GM12892 (cell line): ENCODE measurements around the gene C3.

Experiments
- POLR2A ChIP-seq: IDR thresholded peaks from 2 replicates; pipeline ENCODE4 v1.6.1; 2011; ENCODE audit warnings: low read depth, low read length, control low read depth
- POLR2AphosphoS5 ChIP-seq: IDR thresholded peaks from 2 replicates; pipeline ENCODE4 v1.6.1; 2011; ENCODE audit warnings: low read depth, low read length, control low read depth

DNA sequence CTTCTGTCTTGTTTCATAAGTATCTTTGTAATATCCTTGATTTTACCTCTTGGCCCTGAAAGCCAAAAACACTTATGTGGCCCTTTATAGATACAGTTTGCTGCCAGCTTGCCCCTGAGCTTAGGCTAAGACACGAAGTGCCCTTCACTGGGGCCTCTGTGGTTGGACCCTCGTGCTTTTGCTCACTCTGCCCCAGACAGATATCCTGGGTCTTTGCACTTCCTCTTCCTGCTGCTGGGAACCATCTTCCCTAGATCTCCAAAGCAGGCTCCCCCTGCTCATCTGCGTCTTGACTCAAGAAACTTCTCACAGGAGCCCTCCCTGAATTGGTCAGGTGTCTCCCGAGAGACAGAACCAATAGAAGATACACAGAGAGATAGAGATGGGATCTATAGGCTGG, 48.5 kb downstream of the C3 start:
- no peak for TF ChIP-seq POLR2A
- no peak for TF ChIP-seq POLR2AphosphoS5
